H1 (cell line): Measurements from ENCODE around the gene KLHDC4. TPM values are rescaled to one million over a fixed set of nuclear protein-coding genes. Genes with fewer than 3 reads are reported as not detected.

Source experiments
- CTCF ChIA-PET: fragments of 300-600 bp; sonication (Branson Sonifier 250); formaldehyde crosslinking; loops from one replicate; lab custom pipeline; 2021; ENCODE audit not compliant: partially characterized antibody; lab: Charles Lee
- POLR2A ChIA-PET: fragments of 300-600 bp; sonication (Branson Sonifier 250); formaldehyde crosslinking; loops from one replicate; lab custom pipeline; 2021; ENCODE audit warnings: inconsistent platforms; ENCODE audit not compliant: partially characterized antibody; lab: Charles Lee
- DNase-seq, 2 experiments: peaks; one replicate each; pipeline versions ENCODE4 v3.0.0 to v3.0.0-alpha.2; 2010 to 2022; ENCODE audit warnings: low spot score in 2 of 2, low read depth in 1 of 2, mixed read lengths in 1 of 2
- FAIRE-seq: peaks from 2 replicates; lab custom pipeline; 2011; peaks lifted over from hg19 to GRCh38; lab: Jason Lieb, UNC
- H2AFZ ChIP-seq: 2 replicates; pipeline ENCODE4 v1.8.1; 2012; ENCODE audit warnings: low read length, inconsistent platforms
- H2AK5ac ChIP-seq: 2 replicates; pipeline ENCODE4 v1.6.1; 2013; ENCODE audit warnings: low read depth, low read length
- H2BK120ac ChIP-seq: replicated peaks from 2 replicates; pipeline ENCODE3; 2013; ENCODE audit warnings: low read depth, low read length, inconsistent platforms
- H2BK12ac ChIP-seq: 2 replicates; pipeline ENCODE4 v1.6.1; 2013; ENCODE audit warnings: low read depth, low read length
- H2BK15ac ChIP-seq: 2 replicates; pipeline ENCODE4 v1.6.1; 2013; ENCODE audit warnings: low read length
- H2BK20ac ChIP-seq: 2 replicates; pipeline ENCODE4 v1.6.1; 2013; ENCODE audit warnings: low read length
- H2BK5ac ChIP-seq: 2 replicates; pipeline ENCODE4 v1.6.1; 2013; ENCODE audit warnings: low read depth, low read length
- H3K14ac ChIP-seq: 2 replicates; pipeline ENCODE4 v1.6.1; 2013; ENCODE audit warnings: inconsistent platforms; ENCODE audit not compliant: insufficient read length
- H3K18ac ChIP-seq: 2 replicates; pipeline ENCODE4 v1.6.1; 2013; ENCODE audit warnings: low read length; ENCODE audit errors: extremely low read depth
- H3K23ac ChIP-seq: 2 replicates; pipeline ENCODE4 v1.6.1; 2013; ENCODE audit warnings: inconsistent platforms; ENCODE audit not compliant: insufficient read length
- H3K23me2 ChIP-seq: 2 replicates; pipeline ENCODE4 v1.6.1; 2013; ENCODE audit warnings: low read depth, low read length
- H3K27ac ChIP-seq: 2 replicates; pipeline ENCODE4 v1.6.1; 2011; ENCODE audit warnings: low read depth, low read length, inconsistent platforms
- H3K27me3 ChIP-seq, 4 experiments: replicated peaks in 1 of 4; 1 replicate in 1 of 4; 2 replicates in 3 of 4; pipeline versions ENCODE4 v1.6.1 to v1.8.1; 2011 to 2013; ENCODE audit warnings: low read length in 3 of 4, mild to moderate bottlenecking in 3 of 4, inconsistent platforms in 2 of 4, mixed read lengths in 2 of 4, moderate library complexity in 1 of 4; ENCODE audit not compliant: control insufficient read depth in 3 of 4, insufficient read depth in 3 of 4; ENCODE audit errors: extremely low read depth in 1 of 4
- H3K36me3 ChIP-seq, 4 experiments: 2 replicates each; pipeline versions ENCODE4 v1.6.1 to v1.8.1; 2011 to 2013; ENCODE audit warnings: mild to moderate bottlenecking in 4 of 4, low read length in 3 of 4, moderate library complexity in 2 of 4, control low read depth in 1 of 4, inconsistent platforms in 1 of 4; ENCODE audit not compliant: insufficient read depth in 4 of 4, control insufficient read depth in 2 of 4
- H3K4ac ChIP-seq: replicated peaks from 2 replicates; pipeline ENCODE3; 2013; ENCODE audit warnings: low read length, low read depth, mixed read lengths, inconsistent platforms; ENCODE audit not compliant: insufficient read length
- H3K4me1 ChIP-seq, 4 experiments: replicated peaks in 1 of 4; 1 replicate in 1 of 4; 2 replicates in 3 of 4; pipeline versions ENCODE4 v1.6.1 to v1.8.1; 2011 to 2013; ENCODE audit warnings: low read length in 3 of 4, inconsistent platforms in 2 of 4, mixed read lengths in 1 of 4; ENCODE audit not compliant: insufficient read depth in 4 of 4, control insufficient read depth in 3 of 4
- H3K4me2 ChIP-seq, 2 experiments: 2 replicates each; pipeline versions ENCODE4 v1.6.1 to v1.8.1; 2011 to 2013; ENCODE audit warnings: low read depth in 2 of 2, low read length in 2 of 2, control low read depth in 1 of 2, inconsistent platforms in 1 of 2, mild to moderate bottlenecking in 1 of 2; ENCODE audit not compliant: insufficient read depth in 1 of 2
- H3K4me3 ChIP-seq, 4 experiments: fragments of 200-600, 300-600 bp in 1 of 4; sonication (generic), shearing (Covaris generic), sonication (Bioruptor Twin) in 1 of 4; 2 replicates each; pipeline versions ENCODE4 v1.5.1 to v1.8.1; 2011 to 2016; ENCODE audit warnings: low read length in 4 of 4, low read depth in 3 of 4, control low read depth in 2 of 4, inconsistent platforms in 2 of 4, mild to moderate bottlenecking in 2 of 4, mixed read lengths in 1 of 4, moderate library complexity in 1 of 4; ENCODE audit not compliant: insufficient read depth in 2 of 4; ENCODE audit errors: extremely low read depth in 1 of 4
- H3K56ac ChIP-seq: replicated peaks from 2 replicates; pipeline ENCODE3; 2013; ENCODE audit warnings: low read depth, mild to moderate bottlenecking, mixed read lengths, low read length, inconsistent platforms; ENCODE audit not compliant: insufficient read length
- H3K79me1 ChIP-seq: 2 replicates; pipeline ENCODE4 v1.6.1; 2013; ENCODE audit warnings: low read depth, low read length, control low read depth
- H3K79me2 ChIP-seq, 2 experiments: 2 replicates each; pipeline versions ENCODE4 v1.6.1 to v1.8.1; 2012 to 2013; ENCODE audit warnings: low read length in 2 of 2, mild to moderate bottlenecking in 2 of 2, inconsistent platforms in 1 of 2; ENCODE audit not compliant: insufficient read depth in 2 of 2, control insufficient read depth in 1 of 2
- H3K9ac ChIP-seq, 4 experiments: replicated peaks in 1 of 4; 1 replicate in 1 of 4; 2 replicates in 3 of 4; pipeline versions ENCODE4 v1.6.1 to v1.8.1; 2011 to 2013; ENCODE audit warnings: low read depth in 3 of 4, low read length in 3 of 4, control low read depth in 2 of 4, mild to moderate bottlenecking in 2 of 4, moderate library complexity in 2 of 4, inconsistent platforms in 1 of 4; ENCODE audit errors: extremely low read depth in 1 of 4
- H3K9me3 ChIP-seq, 2 experiments: 2 replicates each; pipeline versions ENCODE4 v1.6.1 to v1.8.1; 2012 to 2013; ENCODE audit warnings: mild to moderate bottlenecking in 2 of 2, moderate library complexity in 2 of 2, control low read depth in 1 of 2, inconsistent platforms in 1 of 2, low read depth in 1 of 2, low read length in 1 of 2, mixed read lengths in 1 of 2; ENCODE audit not compliant: insufficient read depth in 2 of 2
- H4K20me1 ChIP-seq, 2 experiments: replicated peaks in 1 of 2; 2 replicates each; pipeline versions ENCODE3 to v1.8.1; 2011 to 2013; ENCODE audit warnings: inconsistent platforms in 2 of 2, low read length in 2 of 2, mild to moderate bottlenecking in 1 of 2; ENCODE audit not compliant: insufficient read depth in 2 of 2, control insufficient read depth in 1 of 2
- H4K5ac ChIP-seq: 2 replicates; pipeline ENCODE4 v1.6.1; 2013; ENCODE audit warnings: low read length, low read depth, mixed read lengths, inconsistent platforms; ENCODE audit not compliant: insufficient read length
- H4K8ac ChIP-seq: 2 replicates; pipeline ENCODE4 v1.8.0; 2013; ENCODE audit warnings: mild to moderate bottlenecking, moderate library complexity, low read length, inconsistent platforms; ENCODE audit not compliant: insufficient read depth; ENCODE audit errors: extremely low read depth
- H4K91ac ChIP-seq: replicated peaks from 2 replicates; pipeline ENCODE3; 2013; ENCODE audit warnings: low read length, mixed read lengths, inconsistent platforms; ENCODE audit not compliant: insufficient read length
- ATF3 ChIP-seq: IDR thresholded peaks from 2 replicates; pipeline ENCODE4 v1.6.1; 2011; ENCODE audit warnings: low read depth, mild to moderate bottlenecking, low read length; ENCODE audit not compliant: insufficient read depth
- CTBP2 ChIP-seq: IDR thresholded peaks from 2 replicates; pipeline ENCODE4 v1.7.0; 2011; ENCODE audit warnings: borderline replicate concordance, mild to moderate bottlenecking, moderate library complexity, mixed read lengths, low read length; ENCODE audit not compliant: insufficient read depth, insufficient read length
- FOSL1 ChIP-seq: IDR thresholded peaks from 2 replicates; pipeline ENCODE4 v1.6.1; 2011; ENCODE audit warnings: mild to moderate bottlenecking, low read depth, low read length, moderate library complexity; ENCODE audit not compliant: insufficient read depth
- KDM5A ChIP-seq: fragments of 200-600 bp; IDR thresholded peaks from 2 replicates; pipeline ENCODE4 v1.7.1; 2012; ENCODE audit warnings: mild to moderate bottlenecking, low read length, inconsistent platforms, mixed read lengths
- MAX ChIP-seq: IDR thresholded peaks from 2 replicates; pipeline ENCODE4 v1.6.1; 2012; ENCODE audit warnings: inconsistent platforms
- NANOG ChIP-seq: IDR thresholded peaks from 2 replicates; pipeline ENCODE4 v1.6.1; 2011; ENCODE audit warnings: low read length, low read depth, mild to moderate bottlenecking, inconsistent platforms; ENCODE audit not compliant: insufficient read depth, poor library complexity, severe bottlenecking
- POU5F1 ChIP-seq: IDR thresholded peaks from 2 replicates; pipeline ENCODE4 v1.6.1; 2011; ENCODE audit warnings: low read depth, mild to moderate bottlenecking, low read length, moderate library complexity
- SAP30 ChIP-seq: fragments of 300-600 bp; sonication (generic); IDR thresholded peaks from 2 replicates; pipeline ENCODE4 v1.7.1; 2012; ENCODE audit warnings: low read length, moderate library complexity, mild to moderate bottlenecking, inconsistent platforms; ENCODE audit not compliant: insufficient read depth, insufficient replicate concordance
- SIRT6 ChIP-seq: IDR thresholded peaks from one replicate; pipeline ENCODE4 v1.7.1; 2012; ENCODE audit warnings: low read length, inconsistent platforms
- SUZ12 ChIP-seq: fragments of 200-600 bp; sonication (generic); IDR thresholded peaks from 2 replicates; pipeline ENCODE4 v1.6.1; 2012; ENCODE audit warnings: mild to moderate bottlenecking, inconsistent platforms, low read length, moderate library complexity, mixed read lengths
- YY1 ChIP-seq: IDR thresholded peaks from 2 replicates; pipeline ENCODE4 v1.6.1; 2011; ENCODE audit warnings: low read depth, mild to moderate bottlenecking, low read length
- WGBS, 2 experiments: shearing (Covaris generic) in 1 of 2; methylation state at CpG; one replicate each; pipeline versions ENCODE4 v1.1.6 to v1.1.7; 2013 to 2015; ENCODE audit warnings: low lambda C conversion rate in 2 of 2, mixed read lengths in 2 of 2, inconsistent platforms in 1 of 2, low coverage in 1 of 2, missing lambda C conversion rate in 1 of 2; ENCODE audit not compliant: insufficient replicate concordance in 2 of 2, insufficient coverage in 1 of 2, insufficient read length in 1 of 2; ENCODE audit errors: extremely low coverage in 1 of 2, missing lambda C conversion rate in 1 of 2; 5-methylcytosine and 5-hydroxymethylcytosine counted together
- polyA plus RNA-seq, 7 experiments: library from polyadenylated mRNA; depleted of rRNA in 3 of 7; stranded (reverse) in 5 of 7; unstranded in 2 of 7; fragments of >200 nt in 5 of 7; fragments of 200-250 nt in 2 of 7; gene quantifications; 1 replicate in 5 of 7; 2 replicates in 1 of 7; 4 replicates in 1 of 7; pipeline versions ENCODE4 v1.2.1 to v1.2.3, GENCODE V29; 2011 to 2013; ENCODE audit warnings: missing spikeins in 2 of 7, mixed read lengths in 2 of 7
- total RNA-seq: library from RNA; stranded (reverse); fragmentation: NEBNext Ultra II Directional; extraction: Animal tissue kit (Norgen Biotek cat#: 25700); gene quantifications from 2 replicates; pipeline ENCODE4 v1.2.1, GENCODE V29; 2021

Gene KLHDC4
- total and polyA plus RNA-seq, 2 of the 8 experiments (the other 6 are each of a cell fraction or from before 2014, with no cell fraction given) = 23.7 to 63.9 TPM

- Histone ChIP-seq H3K36me3 (peaks cover 8 to 32% (median 22%) of the 10 kb centered on the region in 4 experiments; a peak in 7 of 8 replicates), H2BK5ac (0 out of 2 replicates have a peak overlapping the region, but pooled peaks have one; percentile 87), H3K79me2 (peaks cover 16 to 47% of the 10 kb centered on the region in 2 experiments), H2BK12ac (no peak overlapping the region), H3K4me2 (peak overlapping the region; percentile 82 to 98), H4K91ac (no peak overlapping the region), H4K8ac (peak overlapping the region; percentile 96; the same call in 1 of the 2 replicates), H2AK5ac (no peak overlapping the region), H3K4me1 (peaks cover 0 to 4% (median 2%) of the 10 kb centered on the region in 4 experiments; a peak in 3 of 7 replicates), H4K20me1 (peaks cover 5 to 16% of the 10 kb centered on the region in 2 experiments), H3K4ac (no peak overlapping the region), H2BK120ac (no peak overlapping the region), H3K27me3 (no peaks in the 10 kb centered on the region), H3K23me2 (peaks cover 10% of the 10 kb centered on the region; the same call in 1 of the 2 replicates), H2BK20ac (no peak overlapping the region), H3K18ac (no peak overlapping the region; the same call in 1 of the 2 replicates), H3K27ac (no peak overlapping the region; the same call in 1 of the 2 replicates), H3K9ac (peak overlapping the region; percentile 72 to 82 (median 80)), H3K56ac (no peak overlapping the region), H4K5ac (no peak overlapping the region), H3K4me3 (peak overlapping the region; percentile 90 to 97 (median 92)), H3K9me3 (no peaks in the 10 kb centered on the region), H2BK15ac (no peak overlapping the region), H3K79me1 (peaks cover 6% of the 10 kb centered on the region), H2AFZ (no peak overlapping the region), H3K14ac (no peak overlapping the region), H3K23ac (no peak overlapping the region)
- no peak for FAIRE-seq
- WGBS, 2 experiments = 1% methylated on average over 20 of the region's 32 CpGs; no CpG with 5 or more reads in 1 of the 2 experiments
- no peak for DNase-seq
- ChIA-PET CTCF (interaction anchor here (0.5 to 2.5 kb wide), 5 partner anchors 16 to 364 kb away, joined by 3 to 14 read pairs (median 4); partner anchors contain the start of gene SLC7A5), POLR2A (interaction anchor here (0.7 to 3.4 kb wide), 19 partner anchors 10 to 619 kb away, joined by 3 to 14 read pairs (median 4); partner anchors contain the start of genes BANP and SLC7A5)
- TF ChIP-seq FOSL1 (no peak), SIRT6 (no peak), NANOG (no peak), POU5F1 (no peak), KDM5A (no peak), MAX (no peak), SUZ12 (no peak), YY1 (no peak), SAP30 (no peak), CTBP2 (no peak), ATF3 (no peak)
Observed at GRCh38 chr16:87765473-87765775, 362 bp downstream of the KLHDC4 start.
